PFSK-1 (cell line): Measurements from ENCODE around the gene KLF7.

Experiments
- FOXP2 ChIP-seq: optimal IDR thresholded peaks from 2 replicates; pipeline ENCODE3; 2011; ENCODE audit warnings: borderline replicate concordance, control low read depth, inconsistent platforms; ENCODE audit not compliant: insufficient read depth; ENCODE audit errors: extremely low read length, extremely low read depth
- POLR2AphosphoS5 ChIP-seq: IDR thresholded peaks from 2 replicates; pipeline ENCODE4 v1.6.1; 2012; ENCODE audit warnings: low read depth, mild to moderate bottlenecking, control low read depth, low read length, moderate library complexity
- REST ChIP-seq, 2 experiments: IDR thresholded peaks; 2 replicates each; pipeline versions ENCODE4 v1.6.1 to v1.8.0; 2011 to 2012; ENCODE audit warnings: low read depth in 2 of 2, low read length in 2 of 2, control low read depth in 1 of 2, inconsistent platforms in 1 of 2, mild to moderate bottlenecking in 1 of 2, moderate library complexity in 1 of 2; ENCODE audit not compliant: insufficient read depth in 1 of 2
- SIN3A ChIP-seq: IDR thresholded peaks from 2 replicates; pipeline ENCODE4 v1.6.1; 2012; ENCODE audit warnings: mild to moderate bottlenecking, low read length, moderate library complexity, borderline replicate concordance; ENCODE audit not compliant: insufficient read depth
- TAF1 ChIP-seq: IDR thresholded peaks from 2 replicates; pipeline ENCODE4 v1.6.1; 2012; ENCODE audit warnings: low read length, control low read depth, borderline replicate concordance; ENCODE audit not compliant: insufficient read depth

GRCh38 chr2:207142461-207142860, 23.3 kb downstream of the KLF7 start:
- TF ChIP-seq REST (IDR thresholded peaks at IDR 0.05; ENCODE audit: insufficient read depth in 1 of 2, low read depth in 2 of 2, low read length in 2 of 2), result no peak
- no peak for TF ChIP-seq POLR2AphosphoS5
- no peak for TF ChIP-seq TAF1
- no peak for TF ChIP-seq FOXP2
- TF ChIP-seq SIN3A, result no peak
